HG02938 (cell line): ENCODE data around the gene HERC2.
"Not testable (repeated sequence)": the region's sequence is repeated elsewhere in the genome, so short reads cannot be mapped to it uniquely, and the experiment has no call there.

Source experiments
- ATAC-seq: cut with Tn5 transposase; IDR thresholded peaks from one replicate; pipeline ENCODE4 v1.9.1; 2021; ENCODE audit warnings: mild to moderate bottlenecking, moderate library complexity; ENCODE audit not compliant: unreplicated experiment

HERC2 gene

GRCh38 chr15:28322129-28322588 lies at the start of gene HERC2:
Gene HERC2 (minus strand): TSS chr15:28322179. CDS start chr15:28321433, 746 bp downstream.
- not testable (repeated sequence) for ATAC-seq

- ATAC-seq: not testable (repeated sequence)
Measured at GRCh38 chr15:28365502-28365901, 43.5 kb upstream of the HERC2 start.

GRCh38 chr15:28357984-28358383 lies 36.0 kb upstream of the HERC2 start, which contains the start of gene GOLGA6L24:
Gene GOLGA6L24 (minus strand): TSS chr15:28358084. CDS start chr15:28358023, 61 bp downstream.
- not testable (repeated sequence) for ATAC-seq

- ATAC-seq: not testable (repeated sequence)
Measured at GRCh38 chr15:28321358-28322078, 461 bp downstream of the HERC2 start.

- ATAC-seq: not testable (repeated sequence)
Measured at GRCh38 chr15:28319725-28320124, 2.3 kb downstream of the HERC2 start.

GRCh38 chr15:28318828-28319227 lies 3.2 kb downstream of the HERC2 start:
- ATAC-seq: not testable (repeated sequence)

- not testable (repeated sequence) for ATAC-seq
Measured at GRCh38 chr15:28318122-28318521, 3.9 kb downstream of the HERC2 start.

GRCh38 chr15:28316958-28317357 lies 5.0 kb downstream of the HERC2 start:
- ATAC-seq: not testable (repeated sequence)

GRCh38 chr15:28310454-28310853 lies 11.5 kb downstream of the HERC2 start:
- ATAC-seq: not testable (repeated sequence)

GRCh38 chr15:28308718-28309117 lies 13.3 kb downstream of the HERC2 start:
- ATAC-seq: not testable (repeated sequence)

- not testable (repeated sequence) for ATAC-seq
Measured at GRCh38 chr15:28305700-28306099, 16.3 kb downstream of the HERC2 start.

GRCh38 chr15:28297434-28297833 lies 24.5 kb downstream of the HERC2 start:
- not testable (repeated sequence) for ATAC-seq

GRCh38 chr15:28296814-28297213 lies 25.2 kb downstream of the HERC2 start:
- ATAC-seq: not testable (repeated sequence)

GRCh38 chr15:28295009-28295563 lies 26.9 kb downstream of the HERC2 start:
- not testable (repeated sequence) for ATAC-seq

- not testable (repeated sequence) for ATAC-seq
Measured at GRCh38 chr15:28294560-28294959, 27.4 kb downstream of the HERC2 start.

GRCh38 chr15:28289694-28290463 lies 32.1 kb downstream of the HERC2 start:
- no peak for ATAC-seq

GRCh38 chr15:28288830-28289693 lies 32.9 kb downstream of the HERC2 start:
- peak; percentile 82 for ATAC-seq

GRCh38 chr15:28286659-28287058 lies 35.3 kb downstream of the HERC2 start:
- not testable (repeated sequence) for ATAC-seq

- ATAC-seq: no peak
Measured at GRCh38 chr15:28286031-28286430, 35.9 kb downstream of the HERC2 start.

GRCh38 chr15:28281876-28282275 lies 40.1 kb downstream of the HERC2 start:
- no peak for ATAC-seq
